Measurements from ENCODE around the gene IRF7. TPM values are rescaled to one million over a fixed set of nuclear protein-coding genes. Genes with fewer than 3 reads are reported as not detected.

Gene IRF7
- total RNA-seq, 1 experiment from 2014 or later, result 15.2 TPM

DNA sequence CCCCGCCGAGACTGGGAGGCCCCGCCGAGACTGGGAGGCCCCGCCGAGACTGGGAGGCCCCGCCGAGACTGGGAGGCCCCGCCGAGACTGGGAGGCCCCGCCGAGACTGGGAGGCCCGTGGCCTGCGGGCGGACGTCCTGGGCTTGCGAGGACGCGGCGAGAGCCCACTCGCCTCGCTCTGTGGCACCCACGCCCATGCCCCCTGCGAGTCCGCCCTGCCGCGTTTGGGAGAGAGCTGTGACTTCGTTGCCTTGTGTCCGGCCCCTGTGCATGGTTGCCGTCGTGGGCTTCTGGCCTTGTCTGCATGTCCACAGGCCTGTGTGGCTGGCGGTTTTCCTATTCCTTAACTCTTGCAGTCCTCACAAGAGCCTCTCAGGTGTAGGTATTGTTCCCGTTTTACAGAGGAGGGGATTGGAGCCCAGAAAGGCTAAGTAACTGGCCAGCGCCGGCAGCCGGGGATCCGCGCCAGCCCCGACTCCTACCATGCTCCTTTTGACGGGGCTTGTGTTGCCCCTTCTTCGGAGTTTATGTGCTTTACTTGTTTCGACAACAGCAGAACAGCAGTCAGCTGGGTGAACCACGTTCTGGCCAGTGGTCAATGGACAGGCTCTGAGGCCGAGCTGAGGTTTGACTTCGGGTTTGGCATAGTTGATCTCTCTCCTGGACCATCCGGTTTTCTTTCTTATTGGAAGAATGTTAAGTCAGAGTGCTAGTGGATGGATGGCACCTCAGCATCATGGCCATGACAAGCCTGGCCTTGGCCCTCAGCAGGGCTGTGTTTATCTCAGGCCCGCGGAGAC is 38.7 kb downstream of the IRF7 start:
- intact Hi-C loops (cut with micrococcal nuclease), result loop anchor here (2.0 kb wide), 1 partner anchor 36 kb away; no protein-coding TSS in a partner anchor
- no peak for ATAC-seq
- DNase-seq (ENCODE audit: low read depth, low spot score), result no peak
- no peaks in the 10 kb centered on the region for H3K9me3 ChIP-seq (ENCODE audit: control insufficient read depth in 1 of 2, insufficient read depth in 1 of 2, low read depth in 1 of 2, low read length in 2 of 2)
- RAD21 ChIA-PET (ENCODE audit: low non-redundant PET in 1 of 2, low total read pairs in 2 of 2, uncharacterized antibody in 2 of 2, unreplicated experiment in 2 of 2), result no interaction called here
- no peak for TF ChIP-seq JUND (IDR thresholded peaks at IDR 0.05)
- TF ChIP-seq YY1 (IDR thresholded peaks at IDR 0.05; ENCODE audit: extremely low read depth, insufficient replicate concordance, low read depth, low read length), result no peak
- TF ChIP-seq EGR1 (IDR thresholded peaks at IDR 0.05; ENCODE audit: low read depth), result no peak
- TF ChIP-seq POLR2AphosphoS5 (IDR thresholded peaks at IDR 0.05; ENCODE audit: low read depth, low read length), result no peak
- TF ChIP-seq EZH2phosphoT487 (IDR thresholded peaks at IDR 0.05; ENCODE audit: borderline replicate concordance), result no peak
- no peak for TF ChIP-seq ZNF274 (IDR thresholded peaks at IDR 0.05; ENCODE audit: low read depth, low read length)
- peak; percentile 97; the same call in 1 of the 2 replicates for TF ChIP-seq ZFX (IDR thresholded peaks at IDR 0.05)
- BruUV-seq (replicated peaks), result no TSS peak
- peak overlapping the region; percentile 97 to 99 for H3K4me3 ChIP-seq (replicated peaks in 1 of 2; ENCODE audit: low read depth in 1 of 2, low read length in 2 of 2)
- H2AFZ ChIP-seq (ENCODE audit: low read depth, low read length, poor library complexity, severe bottlenecking), result no peak overlapping the region
- CTCF ChIA-PET, result no interaction called here
- peaks cover 12 to 32% of the 10 kb centered on the region in 2 experiments for H3K4me1 ChIP-seq (ENCODE audit: control insufficient read depth in 1 of 2, insufficient read depth in 2 of 2, low read length in 2 of 2)
- H4K20me1 ChIP-seq (ENCODE audit: insufficient read depth), result no peaks in the 10 kb centered on the region; the same call in 1 of the 2 replicates
- peaks cover 7 to 13% of the 10 kb centered on the region in 2 experiments; a peak in 3 of 4 replicates for H3K36me3 ChIP-seq (ENCODE audit: control insufficient read depth in 1 of 2, insufficient read depth in 2 of 2, low read length in 2 of 2)
- POLR2A ChIA-PET, result no interaction called here
- no peaks in the 10 kb centered on the region for H3K27me3 ChIP-seq (ENCODE audit: insufficient read depth, low read length)
- peak overlapping the region; percentile 94 for H3K4me2 ChIP-seq (ENCODE audit: low read length)
- peaks cover 56% of the 10 kb centered on the region for H3K79me2 ChIP-seq (ENCODE audit: insufficient read depth, low read length)
- peak overlapping the region; percentile 84 for H3K27ac ChIP-seq (ENCODE audit: low read depth, low read length)
- H3K9ac ChIP-seq (ENCODE audit: low read length), result peak overlapping the region; percentile 98
- no peaks in the 10 kb centered on the region for H3K9me2 ChIP-seq (ENCODE audit: insufficient read depth)
